ENCODE data around the gene ROR1.

- TF ChIP-seq CTCF (IDR thresholded peaks at IDR 0.05; ENCODE audit: low read depth, low read length) (no peak), POLR2A (IDR thresholded peaks at IDR 0.05; ENCODE audit: extremely low read depth, insufficient read length) (no peak), MYC (IDR thresholded peaks at IDR 0.05; ENCODE audit: low read depth, low read length) (no peak)
- TF ChIP-seq, protein P1, sequence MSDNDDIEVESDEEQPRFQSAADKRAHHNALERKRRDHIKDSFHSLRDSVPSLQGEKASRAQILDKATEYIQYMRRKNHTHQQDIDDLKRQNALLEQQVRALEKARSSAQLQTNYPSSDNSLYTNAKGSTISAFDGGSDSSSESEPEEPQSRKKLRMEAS (IDR thresholded peaks at IDR 0.05; ENCODE audit: low read depth, low read length), result no peak
Measured at GRCh38 chr1:64162804-64163203, 389.0 kb downstream of the ROR1 start.
